Measurements from ENCODE around the gene PNPLA8.

- no peak for TF ChIP-seq CTCF (IDR thresholded peaks at IDR 0.05)
- TF ChIP-seq POLR2A (IDR thresholded peaks at IDR 0.05), result no peak
These were observed 104.1 kb downstream of the PNPLA8 start for GRCh38 chr7:108421720-108422331.

Data from heart left ventricle (tissue), 13 donors.